GM21717 (cell line): ENCODE data around the gene BBX.

ENCODE experiments used
- ATAC-seq: cut with Tn5 transposase; IDR thresholded peaks from one replicate; pipeline ENCODE4 v1.9.1; 2021; ENCODE audit warnings: mild to moderate bottlenecking, moderate library complexity; ENCODE audit not compliant: unreplicated experiment

The BBX gene

GRCh38 chr3:107739227-107739626 is 216.5 kb downstream of the BBX start:
- ATAC-seq: no peak

- no peak for ATAC-seq
Measured at GRCh38 chr3:107740992-107741896, 218.5 kb downstream of the BBX start.

- ATAC-seq: no peak
Measured at GRCh38 chr3:107745354-107745753, 222.6 kb downstream of the BBX start.

GRCh38 chr3:107752202-107752990 is 229.6 kb downstream of the BBX start:
- no peak for ATAC-seq

- ATAC-seq: no peak
Measured at GRCh38 chr3:107753494-107753893, 230.7 kb downstream of the BBX start.

GRCh38 chr3:107753976-107754375 is 231.2 kb downstream of the BBX start:
- no peak for ATAC-seq

- no peak for ATAC-seq
Measured at GRCh38 chr3:107756649-107757048, 233.9 kb downstream of the BBX start.

- ATAC-seq: no peak
Measured at GRCh38 chr3:107757140-107757539, 234.4 kb downstream of the BBX start.

GRCh38 chr3:107760144-107760543 is 237.4 kb downstream of the BBX start:
- ATAC-seq: no peak

GRCh38 chr3:107761391-107761790 is 238.6 kb downstream of the BBX start:
- no peak for ATAC-seq

- no peak for ATAC-seq
Measured at GRCh38 chr3:107765524-107765923, 242.8 kb downstream of the BBX start.

GRCh38 chr3:107767897-107768605 is 245.3 kb downstream of the BBX start:
- no peak for ATAC-seq

GRCh38 chr3:107769882-107770281 is 247.1 kb downstream of the BBX start:
- no peak for ATAC-seq

GRCh38 chr3:107772016-107772415 is 249.3 kb downstream of the BBX start:
- ATAC-seq: no peak

- no peak for ATAC-seq
Measured at GRCh38 chr3:107775974-107776373, 253.2 kb downstream of the BBX start.

GRCh38 chr3:107781253-107781652 is 258.5 kb downstream of the BBX start:
- no peak for ATAC-seq

- ATAC-seq: no peak
Measured at GRCh38 chr3:107782054-107782453, 259.3 kb downstream of the BBX start.

- ATAC-seq: no peak
Measured at GRCh38 chr3:107790612-107791011, 267.9 kb downstream of the BBX start.

GRCh38 chr3:107791027-107791426 is 268.3 kb downstream of the BBX start:
- ATAC-seq: no peak

GRCh38 chr3:107791450-107791849 is 268.7 kb downstream of the BBX start:
- no peak for ATAC-seq

GRCh38 chr3:107794664-107795443 is 272.1 kb downstream of the BBX start:
- ATAC-seq: no peak
